Activated naive CD4-positive, alpha-beta T cell treated with anti-CD3 and anti-CD28 coated beads, Interleukin-2, amount 50 U/mL, for 24 hours (primary cell): Measurements from ENCODE around the gene C16orf78.

Experiments used
- H3K27ac Mint-ChIP-seq: one replicate; pipeline ENCODE4 v1.8.0; 2021; ENCODE audit warnings: mild to moderate bottlenecking, mixed read lengths
- H3K27me3 Mint-ChIP-seq: one replicate; pipeline ENCODE4 v1.8.0; 2021; ENCODE audit warnings: mixed read lengths
- H3K36me3 Mint-ChIP-seq: one replicate; pipeline ENCODE4 v1.8.0; 2021; ENCODE audit warnings: mixed read lengths
- H3K4me1 Mint-ChIP-seq: one replicate; pipeline ENCODE4 v1.8.0; 2021; ENCODE audit warnings: mixed read lengths
- H3K4me3 Mint-ChIP-seq: one replicate; pipeline ENCODE4 v1.8.0; 2021; ENCODE audit warnings: mild to moderate bottlenecking, mixed read lengths
- H3K9me3 Mint-ChIP-seq: one replicate; pipeline ENCODE4 v1.8.0; 2021; ENCODE audit warnings: mixed read lengths

Gene C16orf78

GRCh38 chr16:49405123-49405522 is 31.5 kb downstream of the C16orf78 start:
- Mint-ChIP-seq H3K4me3 (no peak overlapping the region), H3K27ac (no peak overlapping the region), H3K9me3 (peaks cover 5% of the 10 kb centered on the region), H3K27me3 (no peaks in the 10 kb centered on the region), H3K4me1 (peaks cover 4% of the 10 kb centered on the region), H3K36me3 (no peaks in the 10 kb centered on the region)

- Mint-ChIP-seq H3K36me3 (no peaks in the 10 kb centered on the region), H3K4me1 (peaks cover 4% of the 10 kb centered on the region), H3K9me3 (peaks cover 5% of the 10 kb centered on the region), H3K27me3 (peaks cover under 1% of the 10 kb centered on the region), H3K27ac (no peak overlapping the region), H3K4me3 (no peak overlapping the region)
These were observed 31.9 kb downstream of the C16orf78 start for GRCh38 chr16:49405530-49405929.

GRCh38 chr16:49407873-49408550 is 34.4 kb downstream of the C16orf78 start:
- Mint-ChIP-seq H3K27me3 (peaks cover 2% of the 10 kb centered on the region), H3K36me3 (no peaks in the 10 kb centered on the region), H3K4me3 (no peak overlapping the region), H3K27ac (no peak overlapping the region), H3K9me3 (peaks cover 2% of the 10 kb centered on the region), H3K4me1 (peaks cover 4% of the 10 kb centered on the region)

GRCh38 chr16:49409121-49409520 is 35.5 kb downstream of the C16orf78 start:
- peaks cover 4% of the 10 kb centered on the region for H3K4me1 Mint-ChIP-seq
- no peak overlapping the region for H3K27ac Mint-ChIP-seq
- no peaks in the 10 kb centered on the region for H3K36me3 Mint-ChIP-seq
- peaks cover 5% of the 10 kb centered on the region for H3K27me3 Mint-ChIP-seq
- no peaks in the 10 kb centered on the region for H3K9me3 Mint-ChIP-seq
- H3K4me3 Mint-ChIP-seq = no peak overlapping the region

- peaks cover 4% of the 10 kb centered on the region for H3K4me1 Mint-ChIP-seq
- H3K27ac Mint-ChIP-seq = no peak overlapping the region
- no peaks in the 10 kb centered on the region for H3K9me3 Mint-ChIP-seq
- H3K27me3 Mint-ChIP-seq = peaks cover 5% of the 10 kb centered on the region
- H3K4me3 Mint-ChIP-seq = no peak overlapping the region
- H3K36me3 Mint-ChIP-seq = no peaks in the 10 kb centered on the region
These were observed 36.6 kb downstream of the C16orf78 start for GRCh38 chr16:49410226-49410625.

- Mint-ChIP-seq H3K36me3 (no peaks in the 10 kb centered on the region), H3K27me3 (peaks cover 5% of the 10 kb centered on the region), H3K4me3 (no peak overlapping the region), H3K4me1 (peaks cover 4% of the 10 kb centered on the region), H3K9me3 (no peaks in the 10 kb centered on the region), H3K27ac (no peak overlapping the region)
These were observed 37.7 kb downstream of the C16orf78 start for GRCh38 chr16:49411121-49411970.

- no peak overlapping the region for H3K27ac Mint-ChIP-seq
- H3K4me1 Mint-ChIP-seq = no peaks in the 10 kb centered on the region
- H3K36me3 Mint-ChIP-seq = no peaks in the 10 kb centered on the region
- peaks cover 5% of the 10 kb centered on the region for H3K27me3 Mint-ChIP-seq
- H3K4me3 Mint-ChIP-seq = no peak overlapping the region
- no peaks in the 10 kb centered on the region for H3K9me3 Mint-ChIP-seq
These were observed 41.1 kb downstream of the C16orf78 start for GRCh38 chr16:49414671-49415070.

- Mint-ChIP-seq H3K9me3 (no peaks in the 10 kb centered on the region), H3K27ac (no peak overlapping the region), H3K4me1 (no peaks in the 10 kb centered on the region), H3K4me3 (no peak overlapping the region), H3K36me3 (no peaks in the 10 kb centered on the region), H3K27me3 (peaks cover 5% of the 10 kb centered on the region)
These were observed 41.5 kb downstream of the C16orf78 start for GRCh38 chr16:49415083-49415482.

GRCh38 chr16:49416001-49416675 is 42.5 kb downstream of the C16orf78 start:
- Mint-ChIP-seq H3K27me3 (peaks cover 3% of the 10 kb centered on the region), H3K9me3 (no peaks in the 10 kb centered on the region), H3K27ac (no peak overlapping the region), H3K36me3 (no peaks in the 10 kb centered on the region), H3K4me1 (no peaks in the 10 kb centered on the region), H3K4me3 (no peak overlapping the region)

GRCh38 chr16:49417354-49417753 is 43.8 kb downstream of the C16orf78 start:
- no peaks in the 10 kb centered on the region for H3K9me3 Mint-ChIP-seq
- no peaks in the 10 kb centered on the region for H3K36me3 Mint-ChIP-seq
- H3K4me1 Mint-ChIP-seq = no peaks in the 10 kb centered on the region
- no peak overlapping the region for H3K27ac Mint-ChIP-seq
- H3K27me3 Mint-ChIP-seq = peaks cover 3% of the 10 kb centered on the region
- no peak overlapping the region for H3K4me3 Mint-ChIP-seq

GRCh38 chr16:49419006-49419405 is 45.4 kb downstream of the C16orf78 start:
- Mint-ChIP-seq H3K27me3 (no peaks in the 10 kb centered on the region), H3K36me3 (no peaks in the 10 kb centered on the region), H3K9me3 (no peaks in the 10 kb centered on the region), H3K4me3 (no peak overlapping the region), H3K4me1 (no peaks in the 10 kb centered on the region), H3K27ac (no peak overlapping the region)

- Mint-ChIP-seq H3K36me3 (no peaks in the 10 kb centered on the region), H3K27me3 (peaks cover 2% of the 10 kb centered on the region), H3K9me3 (no peaks in the 10 kb centered on the region), H3K4me1 (no peaks in the 10 kb centered on the region), H3K27ac (no peak overlapping the region), H3K4me3 (no peak overlapping the region)
These were observed 46.3 kb downstream of the C16orf78 start for GRCh38 chr16:49419862-49420261.

GRCh38 chr16:49422896-49423295 is 49.3 kb downstream of the C16orf78 start:
- H3K27me3 Mint-ChIP-seq = peaks cover 2% of the 10 kb centered on the region
- H3K9me3 Mint-ChIP-seq = no peaks in the 10 kb centered on the region
- no peak overlapping the region for H3K27ac Mint-ChIP-seq
- no peaks in the 10 kb centered on the region for H3K4me1 Mint-ChIP-seq
- no peaks in the 10 kb centered on the region for H3K36me3 Mint-ChIP-seq
- H3K4me3 Mint-ChIP-seq = no peak overlapping the region

- Mint-ChIP-seq H3K4me3 (no peak overlapping the region), H3K36me3 (no peaks in the 10 kb centered on the region), H3K4me1 (no peaks in the 10 kb centered on the region), H3K9me3 (no peaks in the 10 kb centered on the region), H3K27ac (no peak overlapping the region), H3K27me3 (peaks cover 2% of the 10 kb centered on the region)
These were observed 51.4 kb downstream of the C16orf78 start for GRCh38 chr16:49424961-49425360.

GRCh38 chr16:49427771-49428170 is 54.2 kb downstream of the C16orf78 start:
- Mint-ChIP-seq H3K4me1 (no peaks in the 10 kb centered on the region), H3K27me3 (peaks cover 4% of the 10 kb centered on the region), H3K36me3 (no peaks in the 10 kb centered on the region)

GRCh38 chr16:49428808-49429207 is 55.2 kb downstream of the C16orf78 start:
- Mint-ChIP-seq H3K36me3 (no peaks in the 10 kb centered on the region), H3K4me1 (no peaks in the 10 kb centered on the region), H3K27me3 (peaks cover 4% of the 10 kb centered on the region), H3K4me3 (no peak overlapping the region), H3K27ac (no peak overlapping the region), H3K9me3 (no peaks in the 10 kb centered on the region)

More at GRCh38 chr16:49427771-49428170, 54.2 kb downstream of the C16orf78 start:
- no peak overlapping the region for H3K27ac Mint-ChIP-seq
- H3K4me3 Mint-ChIP-seq = no peak overlapping the region
- no peaks in the 10 kb centered on the region for H3K9me3 Mint-ChIP-seq
